Gastroesophageal sphincter (tissue), 4 donors: ENCODE results near the gene CCDC93. TPM values are rescaled to one million over a fixed set of nuclear protein-coding genes. Genes with fewer than 3 reads are reported as not detected.

Experiments used
- ATAC-seq: fragments of 150-250 bp; one replicate; pipeline ENCODE4 v1.9.1; 2016; ENCODE audit warnings: mild to moderate bottlenecking, moderate library complexity
- H3K27ac ChIP-seq, 4 donors: fragments of 200-600 bp; sonication (generic) in 3 of 4; 1 replicate in 3 of 4; 2 replicates in 1 of 4; pipeline ENCODE4 v1.5.1; 2016 to 2019
- H3K27me3 ChIP-seq: fragments of 200-600 bp; sonication (generic); one replicate; pipeline ENCODE4 v1.5.1; 2019
- H3K36me3 ChIP-seq, 2 donors: fragments of 200-600 bp; sonication (generic); one replicate each; pipeline ENCODE4 v1.5.1; 2019; ENCODE audit warnings: control low read depth in 1 of 2
- H3K4me1 ChIP-seq, 3 donors: fragments of 200-600 bp; sonication (generic); 1 replicate in 2 of 3; 2 replicates in 1 of 3; pipeline ENCODE4 v1.5.1; 2016 to 2019; ENCODE audit warnings: control low read depth in 2 of 3
- H3K4me3 ChIP-seq, 2 donors: fragments of 200-600 bp; sonication (generic); one replicate each; pipeline ENCODE4 v1.5.1; 2019; ENCODE audit warnings: mild to moderate bottlenecking in 1 of 2, moderate library complexity in 1 of 2
- H3K9me3 ChIP-seq, 3 donors: fragments of 200-600 bp; sonication (generic); one replicate each; pipeline ENCODE4 v1.5.1; 2017 to 2019; ENCODE audit warnings: control low read depth in 2 of 3
- EP300 ChIP-seq: sonication (generic); formaldehyde crosslinking; IDR thresholded peaks from one replicate; pipeline ENCODE4 v1.6.1; 2017; ENCODE audit warnings: antibody characterized with exemption, mild to moderate bottlenecking
- POLR2A ChIP-seq, 2 donors: fragments of 450-650 bp; IDR thresholded peaks; one replicate each; pipeline ENCODE4 v1.6.1; 2017; ENCODE audit warnings: antibody characterized with exemption in 2 of 2, mild to moderate bottlenecking in 2 of 2, moderate library complexity in 1 of 2
- POLR2AphosphoS5 ChIP-seq: sonication (generic); formaldehyde crosslinking; IDR thresholded peaks from one replicate; pipeline ENCODE4 v1.6.1; 2017; ENCODE audit warnings: antibody characterized with exemption
- WGBS, 2 donors: methylation state at CpG; one replicate each; pipeline ENCODE4 v1.1.5; 2018; ENCODE audit warnings: low coverage in 1 of 2; 5-methylcytosine and 5-hydroxymethylcytosine counted together
- total RNA-seq, 4 donors: library from RNA; depleted of rRNA; stranded (reverse); fragments of >200 nt; gene quantifications; one replicate each; pipeline ENCODE4 v1.1.0, GENCODE V29; 2016
- TF ChIP-seq, protein P1 (sequence below), 4 experiments: fragments of 200-600 bp in 2 of 4; fragments of 450-650 bp in 2 of 4; sonication (generic) in 1 of 4; IDR thresholded peaks; one replicate each; pipeline ENCODE4 v1.5.1; 2017 to 2019; ENCODE audit warnings: antibody characterized with exemption in 4 of 4, mild to moderate bottlenecking in 2 of 4, moderate library complexity in 2 of 4

Gene CCDC93
- total RNA-seq, 4 donors from 2014 or later = 13.2 to 18.8 (median 16.1) TPM

DNA sequence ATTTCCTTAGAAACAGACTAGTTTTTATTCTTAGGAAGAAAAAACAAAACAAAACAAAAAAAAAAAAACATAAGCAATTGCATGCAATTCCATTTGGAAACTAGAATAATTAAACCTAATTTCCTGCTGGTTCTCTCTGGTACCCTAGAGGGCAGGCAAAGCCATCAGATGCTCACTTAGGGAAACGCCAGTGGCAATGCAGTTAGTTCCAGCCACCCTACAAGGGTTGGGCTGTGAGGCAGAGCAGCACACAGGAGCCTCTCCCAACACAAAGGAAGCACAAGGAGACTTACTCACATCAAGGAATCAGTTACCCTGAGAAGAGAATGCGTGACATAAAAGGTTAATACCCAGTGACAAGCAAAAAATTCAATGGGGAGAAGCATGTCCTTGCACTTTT is 28.8 kb downstream of the CCDC93 start:
- 88 to 90% methylated on average over 2 of the region's 2 CpGs for WGBS, 2 donors
- TF ChIP-seq, protein P1, sequence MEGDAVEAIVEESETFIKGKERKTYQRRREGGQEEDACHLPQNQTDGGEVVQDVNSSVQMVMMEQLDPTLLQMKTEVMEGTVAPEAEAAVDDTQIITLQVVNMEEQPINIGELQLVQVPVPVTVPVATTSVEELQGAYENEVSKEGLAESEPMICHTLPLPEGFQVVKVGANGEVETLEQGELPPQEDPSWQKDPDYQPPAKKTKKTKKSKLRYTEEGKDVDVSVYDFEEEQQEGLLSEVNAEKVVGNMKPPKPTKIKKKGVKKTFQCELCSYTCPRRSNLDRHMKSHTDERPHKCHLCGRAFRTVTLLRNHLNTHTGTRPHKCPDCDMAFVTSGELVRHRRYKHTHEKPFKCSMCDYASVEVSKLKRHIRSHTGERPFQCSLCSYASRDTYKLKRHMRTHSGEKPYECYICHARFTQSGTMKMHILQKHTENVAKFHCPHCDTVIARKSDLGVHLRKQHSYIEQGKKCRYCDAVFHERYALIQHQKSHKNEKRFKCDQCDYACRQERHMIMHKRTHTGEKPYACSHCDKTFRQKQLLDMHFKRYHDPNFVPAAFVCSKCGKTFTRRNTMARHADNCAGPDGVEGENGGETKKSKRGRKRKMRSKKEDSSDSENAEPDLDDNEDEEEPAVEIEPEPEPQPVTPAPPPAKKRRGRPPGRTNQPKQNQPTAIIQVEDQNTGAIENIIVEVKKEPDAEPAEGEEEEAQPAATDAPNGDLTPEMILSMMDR (IDR thresholded peaks at IDR 0.05) = no peak
- no peak for TF ChIP-seq POLR2A (IDR thresholded peaks at IDR 0.05)
- TF ChIP-seq EP300 = no peak
- no peak for TF ChIP-seq POLR2AphosphoS5
- Histone ChIP-seq H3K4me1 (peaks cover 0 to 9% (median 0%) of the 10 kb centered on the region in 3 donors), H3K9me3 (no peaks in the 10 kb centered on the region), H3K4me3 (no peak overlapping the region), H3K36me3 (peaks cover 0 to 73% of the 10 kb centered on the region in 2 donors), H3K27ac (no peak overlapping the region), H3K27me3 (no peaks in the 10 kb centered on the region)
- no peak for ATAC-seq

DNA sequence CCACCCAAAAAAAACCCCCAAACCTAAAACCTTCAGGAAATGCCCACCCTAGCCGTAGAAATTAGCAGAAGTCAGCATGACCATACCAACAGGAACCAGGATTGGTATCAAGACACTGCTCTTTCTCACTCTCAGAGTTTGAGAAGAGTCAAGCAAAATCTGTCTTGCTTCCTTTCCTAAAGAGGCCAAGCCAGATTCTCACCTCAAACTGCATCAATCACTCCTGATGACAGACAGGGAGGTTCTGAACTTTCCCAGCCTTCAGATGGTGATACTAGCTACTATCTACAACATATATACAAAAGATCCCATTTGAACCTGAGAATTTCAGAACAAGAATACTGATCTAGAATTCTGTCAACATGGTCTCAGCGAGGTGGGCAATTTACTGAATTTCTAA is 29.7 kb downstream of the CCDC93 start:
- no peaks in the 10 kb centered on the region for H3K27me3 ChIP-seq
- no peaks in the 10 kb centered on the region for H3K9me3 ChIP-seq
- ATAC-seq = no peak
- H3K36me3 ChIP-seq = peaks cover 0 to 64% of the 10 kb centered on the region in 2 donors
- TF ChIP-seq EP300 (no peak), POLR2AphosphoS5 (no peak), POLR2A (IDR thresholded peaks at IDR 0.05) (no peak)
- TF ChIP-seq, protein P1 (IDR thresholded peaks at IDR 0.05) = no peak
- 55 to 100% methylated on average over 2 of the region's 2 CpGs for WGBS, 2 donors
- no peak overlapping the region for H3K27ac ChIP-seq
- no peak overlapping the region for H3K4me3 ChIP-seq
- H3K4me1 ChIP-seq = peaks cover 0 to 17% (median 0%) of the 10 kb centered on the region in 3 donors

DNA sequence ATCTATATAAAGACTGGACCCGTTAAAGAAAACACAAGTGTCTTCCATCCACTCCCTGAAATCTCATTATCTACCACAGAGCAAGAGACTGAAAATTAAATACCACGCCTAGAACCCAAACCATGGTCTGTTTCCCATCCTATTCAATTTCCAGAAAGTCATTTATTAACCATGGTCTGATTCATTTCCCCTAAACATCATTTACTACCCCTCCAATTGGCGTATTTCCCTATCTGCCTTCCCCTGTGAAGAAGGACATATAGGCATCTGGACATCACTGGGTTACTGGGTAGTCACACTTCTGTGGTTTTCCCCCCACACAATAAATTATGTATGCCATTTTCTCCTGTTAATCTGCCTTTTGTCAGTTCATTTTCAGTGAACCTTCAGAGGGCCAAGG is 30.8 kb downstream of the CCDC93 start:
- 81 to 83% methylated on average over 2 to 3 of the region's 3 CpGs for WGBS, 2 donors
- Histone ChIP-seq H3K27me3 (no peaks in the 10 kb centered on the region), H3K9me3 (no peaks in the 10 kb centered on the region), H3K36me3 (peaks cover 0 to 63% of the 10 kb centered on the region in 2 donors), H3K27ac (no peak overlapping the region), H3K4me1 (peaks cover 0 to 17% (median 0%) of the 10 kb centered on the region in 3 donors), H3K4me3 (no peak overlapping the region)
- no peak for TF ChIP-seq POLR2AphosphoS5
- TF ChIP-seq, protein P1 (IDR thresholded peaks at IDR 0.05) = no peak
- no peak for TF ChIP-seq EP300
- no peak for TF ChIP-seq POLR2A (IDR thresholded peaks at IDR 0.05)
- ATAC-seq = no peak

DNA sequence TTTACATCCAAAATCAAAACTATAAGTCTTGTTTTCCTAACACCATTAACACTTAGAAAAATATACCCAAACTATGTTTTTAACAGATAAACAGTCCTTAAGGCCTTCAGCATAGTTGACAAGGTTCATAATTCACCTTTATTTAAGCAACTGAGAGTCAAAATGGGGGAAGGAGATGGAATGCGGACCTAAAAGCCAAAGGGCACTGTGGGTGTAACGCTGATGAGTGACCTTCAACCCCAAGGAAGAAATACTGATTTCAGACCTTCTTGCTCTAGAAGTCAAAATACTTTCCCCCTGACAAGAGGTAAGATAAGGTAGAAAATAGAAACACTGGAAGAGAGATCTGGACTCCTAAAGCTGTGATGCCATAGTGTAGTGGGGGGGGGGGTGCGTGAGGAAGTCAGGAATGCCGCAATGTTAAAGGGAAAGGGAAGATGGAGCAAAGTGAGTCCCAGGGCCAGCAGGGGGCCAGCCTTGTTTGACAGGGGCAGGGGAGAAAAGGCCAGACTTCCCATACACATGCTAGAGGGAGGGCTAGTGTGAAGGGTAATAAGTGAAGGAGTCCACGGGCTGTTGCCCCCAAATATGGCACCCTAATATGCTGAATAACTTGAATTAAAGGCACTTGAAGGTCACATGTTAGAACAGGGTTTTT is 31.4 kb downstream of the CCDC93 start:
- H3K9me3 ChIP-seq = no peaks in the 10 kb centered on the region
- ATAC-seq = no peak
- 92 to 93% methylated on average over 3 of the region's 5 CpGs for WGBS, 2 donors
- H3K36me3 ChIP-seq = peaks cover 0 to 68% of the 10 kb centered on the region in 2 donors
- no peak overlapping the region for H3K4me3 ChIP-seq
- H3K27me3 ChIP-seq = no peaks in the 10 kb centered on the region
- no peak for TF ChIP-seq POLR2A (IDR thresholded peaks at IDR 0.05)
- TF ChIP-seq EP300 = no peak
- no peak for TF ChIP-seq POLR2AphosphoS5
- TF ChIP-seq, protein P1 (IDR thresholded peaks at IDR 0.05) = no peak
- H3K27ac ChIP-seq = no peak overlapping the region
- peaks cover 0 to 17% (median 0%) of the 10 kb centered on the region in 3 donors for H3K4me1 ChIP-seq

DNA sequence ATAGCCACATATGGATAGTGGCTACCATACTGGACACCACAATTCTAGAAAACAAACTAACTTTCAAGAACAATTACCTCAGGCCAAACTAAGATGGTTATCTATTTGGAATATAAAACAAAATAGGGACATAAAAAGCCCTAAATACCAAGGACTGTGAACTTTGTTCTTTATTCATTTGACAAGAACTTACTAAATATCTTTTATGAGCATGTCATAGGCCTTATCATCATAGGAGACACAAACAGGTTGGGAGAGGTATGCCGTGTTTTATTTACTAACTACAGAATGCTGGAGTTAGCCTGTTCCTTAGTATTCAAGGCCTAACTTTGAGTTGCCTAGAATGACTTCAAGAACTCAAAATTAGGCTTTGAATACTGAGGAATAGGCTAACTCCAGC is 32.1 kb downstream of the CCDC93 start:
- no peak for TF ChIP-seq POLR2A (IDR thresholded peaks at IDR 0.05)
- TF ChIP-seq, protein P1 (IDR thresholded peaks at IDR 0.05) = no peak
- TF ChIP-seq POLR2AphosphoS5 = no peak
- no peak for TF ChIP-seq EP300
- no peak overlapping the region for H3K4me3 ChIP-seq
- H3K27ac ChIP-seq = no peak overlapping the region
- H3K9me3 ChIP-seq = no peaks in the 10 kb centered on the region
- peaks cover 0 to 17% (median 0%) of the 10 kb centered on the region in 3 donors for H3K4me1 ChIP-seq
- H3K36me3 ChIP-seq = peaks cover 0 to 70% of the 10 kb centered on the region in 2 donors
- no peaks in the 10 kb centered on the region for H3K27me3 ChIP-seq
- 100% methylated on average over 1 of the region's 1 CpG for WGBS, 2 donors
- ATAC-seq = no peak
